ENCODE measurements around the gene ALS2CL.

DNA sequence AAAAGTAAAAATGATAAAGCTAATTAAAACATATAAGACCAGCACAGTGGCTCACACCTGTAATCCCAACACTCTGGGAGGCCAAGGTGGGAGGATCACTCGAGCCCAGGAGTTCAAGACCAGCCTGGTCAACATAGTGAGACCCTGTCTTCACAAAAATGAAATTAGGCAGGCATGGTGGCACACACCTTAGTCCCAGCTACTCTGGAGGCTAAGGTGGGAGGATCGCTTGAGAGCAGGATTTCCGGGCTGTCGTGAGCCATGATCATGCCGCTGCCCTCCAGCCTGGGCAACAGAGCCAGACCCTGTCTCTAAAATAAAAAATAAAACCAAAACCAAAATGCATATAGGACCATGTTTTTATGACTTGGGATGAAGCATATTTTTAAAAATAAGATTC is 29.0 kb upstream of the ALS2CL start:
- TF ChIP-seq, protein P1, sequence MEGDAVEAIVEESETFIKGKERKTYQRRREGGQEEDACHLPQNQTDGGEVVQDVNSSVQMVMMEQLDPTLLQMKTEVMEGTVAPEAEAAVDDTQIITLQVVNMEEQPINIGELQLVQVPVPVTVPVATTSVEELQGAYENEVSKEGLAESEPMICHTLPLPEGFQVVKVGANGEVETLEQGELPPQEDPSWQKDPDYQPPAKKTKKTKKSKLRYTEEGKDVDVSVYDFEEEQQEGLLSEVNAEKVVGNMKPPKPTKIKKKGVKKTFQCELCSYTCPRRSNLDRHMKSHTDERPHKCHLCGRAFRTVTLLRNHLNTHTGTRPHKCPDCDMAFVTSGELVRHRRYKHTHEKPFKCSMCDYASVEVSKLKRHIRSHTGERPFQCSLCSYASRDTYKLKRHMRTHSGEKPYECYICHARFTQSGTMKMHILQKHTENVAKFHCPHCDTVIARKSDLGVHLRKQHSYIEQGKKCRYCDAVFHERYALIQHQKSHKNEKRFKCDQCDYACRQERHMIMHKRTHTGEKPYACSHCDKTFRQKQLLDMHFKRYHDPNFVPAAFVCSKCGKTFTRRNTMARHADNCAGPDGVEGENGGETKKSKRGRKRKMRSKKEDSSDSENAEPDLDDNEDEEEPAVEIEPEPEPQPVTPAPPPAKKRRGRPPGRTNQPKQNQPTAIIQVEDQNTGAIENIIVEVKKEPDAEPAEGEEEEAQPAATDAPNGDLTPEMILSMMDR (IDR thresholded peaks at IDR 0.05), result no peak
- TF ChIP-seq POLR2A (IDR thresholded peaks at IDR 0.05), result no peak
- TF ChIP-seq POLR2AphosphoS5 (IDR thresholded peaks at IDR 0.05), result no peak

All from gastroesophageal sphincter (tissue), 3 donors.